ENCODE data around the gene PTPRA. TPM values are rescaled to one million over a fixed set of nuclear protein-coding genes. Genes with fewer than 3 reads are reported as not detected.
A peak's percentile ranks its signal among the peaks of the same experiment; 100 is the strongest.

The PTPRA gene
- total and polyA plus RNA-seq, 9 of the 15 experiments (the other 6 are each of a cell fraction or from before 2014, with no cell fraction given): 3.4 to 80.5 (median 28.0) TPM

DNA sequence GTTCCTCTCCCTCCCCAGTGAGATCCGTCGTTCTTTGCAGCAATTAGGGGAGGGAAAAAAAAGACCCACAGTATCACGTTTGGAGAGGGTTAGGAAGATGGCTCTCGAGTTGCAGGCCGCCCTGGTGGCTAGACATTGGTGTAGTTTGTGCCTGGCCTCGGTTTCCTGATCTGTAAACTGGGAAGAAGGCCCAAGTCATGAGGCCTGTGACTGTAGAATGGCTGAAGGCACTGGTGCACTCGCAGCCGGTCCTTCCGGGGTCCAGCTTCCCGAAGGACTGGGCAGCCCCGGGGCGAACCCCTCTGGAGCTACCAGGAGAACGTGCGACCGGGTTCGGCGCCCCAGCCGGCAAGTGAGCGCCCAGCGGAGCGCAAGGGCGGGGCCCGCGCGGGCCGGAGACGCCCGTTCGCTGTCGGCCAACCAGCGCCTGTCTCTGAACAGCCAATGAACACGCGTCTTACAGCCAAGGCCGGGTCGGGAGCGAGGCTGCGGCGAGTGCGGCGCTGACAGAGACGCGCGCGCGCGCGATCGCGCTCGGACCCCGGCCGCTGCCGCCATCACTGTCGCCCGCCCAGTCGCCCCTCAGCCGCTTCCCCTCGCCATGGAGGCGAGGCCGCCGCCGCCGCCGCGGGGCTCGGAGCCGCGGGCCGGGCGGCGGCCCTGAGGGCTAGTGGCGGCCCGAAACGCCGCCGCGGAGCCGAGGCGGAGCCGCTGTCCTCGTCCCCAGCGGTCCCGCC, at the start of gene PTPRA (continued):
- TF ChIP-seq RB1 (IDR thresholded peaks at IDR 0.05; ENCODE audit: low read depth) (peak; percentile 76), TGIF2 (CRISPR knock-in tag; IDR thresholded peaks at IDR 0.05) (peak; percentile 20; the same call in 1 of the 2 replicates), CCNT2 (IDR thresholded peaks at IDR 0.05; ENCODE audit: borderline replicate concordance, extremely low read depth, insufficient read length, low read depth, low read length) (peak; percentile 82), ZNF324 (CRISPR knock-in tag; IDR thresholded peaks at IDR 0.05) (no peak), POLR2G (IDR thresholded peaks at IDR 0.05; ENCODE audit: low read depth, low read length) (peak; percentile 96), SMC3 (conservative IDR thresholded peaks at IDR 0.05; ENCODE audit: insufficient read depth, low read depth, low read length) (no peak), SIN3B (IDR thresholded peaks at IDR 0.05; ENCODE audit: low read depth) (peak; percentile 59), MAZ (CRISPR knock-in tag; conservative IDR thresholded peaks at IDR 0.05 in 1 of 2, IDR thresholded peaks at IDR 0.05 in 1 of 2) (peak in 1 of 2 experiments; percentile 59; a peak in 1 of 4 replicates), NR1H2 (CRISPR knock-in tag; IDR thresholded peaks at IDR 0.05) (0 out of 2 replicates have a peak, but pooled peaks have one; percentile 66), CTBP1 (IDR thresholded peaks at IDR 0.05; ENCODE audit: borderline replicate concordance) (peak; percentile 88), KLF13 (tag; IDR thresholded peaks at IDR 0.05; ENCODE audit: borderline replicate concordance, low read depth) (no peak)
- TF ChIP-seq, protein P1, sequence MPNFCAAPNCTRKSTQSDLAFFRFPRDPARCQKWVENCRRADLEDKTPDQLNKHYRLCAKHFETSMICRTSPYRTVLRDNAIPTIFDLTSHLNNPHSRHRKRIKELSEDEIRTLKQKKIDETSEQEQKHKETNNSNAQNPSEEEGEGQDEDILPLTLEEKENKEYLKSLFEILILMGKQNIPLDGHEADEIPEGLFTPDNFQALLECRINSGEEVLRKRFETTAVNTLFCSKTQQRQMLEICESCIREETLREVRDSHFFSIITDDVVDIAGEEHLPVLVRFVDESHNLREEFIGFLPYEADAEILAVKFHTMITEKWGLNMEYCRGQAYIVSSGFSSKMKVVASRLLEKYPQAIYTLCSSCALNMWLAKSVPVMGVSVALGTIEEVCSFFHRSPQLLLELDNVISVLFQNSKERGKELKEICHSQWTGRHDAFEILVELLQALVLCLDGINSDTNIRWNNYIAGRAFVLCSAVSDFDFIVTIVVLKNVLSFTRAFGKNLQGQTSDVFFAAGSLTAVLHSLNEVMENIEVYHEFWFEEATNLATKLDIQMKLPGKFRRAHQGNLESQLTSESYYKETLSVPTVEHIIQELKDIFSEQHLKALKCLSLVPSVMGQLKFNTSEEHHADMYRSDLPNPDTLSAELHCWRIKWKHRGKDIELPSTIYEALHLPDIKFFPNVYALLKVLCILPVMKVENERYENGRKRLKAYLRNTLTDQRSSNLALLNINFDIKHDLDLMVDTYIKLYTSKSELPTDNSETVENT (CRISPR knock-in tag; IDR thresholded peaks at IDR 0.05): peak; percentile 86
- TF ChIP-seq, protein P2, sequence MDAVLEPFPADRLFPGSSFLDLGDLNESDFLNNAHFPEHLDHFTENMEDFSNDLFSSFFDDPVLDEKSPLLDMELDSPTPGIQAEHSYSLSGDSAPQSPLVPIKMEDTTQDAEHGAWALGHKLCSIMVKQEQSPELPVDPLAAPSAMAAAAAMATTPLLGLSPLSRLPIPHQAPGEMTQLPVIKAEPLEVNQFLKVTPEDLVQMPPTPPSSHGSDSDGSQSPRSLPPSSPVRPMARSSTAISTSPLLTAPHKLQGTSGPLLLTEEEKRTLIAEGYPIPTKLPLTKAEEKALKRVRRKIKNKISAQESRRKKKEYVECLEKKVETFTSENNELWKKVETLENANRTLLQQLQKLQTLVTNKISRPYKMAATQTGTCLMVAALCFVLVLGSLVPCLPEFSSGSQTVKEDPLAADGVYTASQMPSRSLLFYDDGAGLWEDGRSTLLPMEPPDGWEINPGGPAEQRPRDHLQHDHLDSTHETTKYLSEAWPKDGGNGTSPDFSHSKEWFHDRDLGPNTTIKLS (IDR thresholded peaks at IDR 0.05; ENCODE audit: borderline replicate concordance, low read depth): no peak; the same call in 1 of the 2 replicates
- TF ChIP-seq, protein P3, sequence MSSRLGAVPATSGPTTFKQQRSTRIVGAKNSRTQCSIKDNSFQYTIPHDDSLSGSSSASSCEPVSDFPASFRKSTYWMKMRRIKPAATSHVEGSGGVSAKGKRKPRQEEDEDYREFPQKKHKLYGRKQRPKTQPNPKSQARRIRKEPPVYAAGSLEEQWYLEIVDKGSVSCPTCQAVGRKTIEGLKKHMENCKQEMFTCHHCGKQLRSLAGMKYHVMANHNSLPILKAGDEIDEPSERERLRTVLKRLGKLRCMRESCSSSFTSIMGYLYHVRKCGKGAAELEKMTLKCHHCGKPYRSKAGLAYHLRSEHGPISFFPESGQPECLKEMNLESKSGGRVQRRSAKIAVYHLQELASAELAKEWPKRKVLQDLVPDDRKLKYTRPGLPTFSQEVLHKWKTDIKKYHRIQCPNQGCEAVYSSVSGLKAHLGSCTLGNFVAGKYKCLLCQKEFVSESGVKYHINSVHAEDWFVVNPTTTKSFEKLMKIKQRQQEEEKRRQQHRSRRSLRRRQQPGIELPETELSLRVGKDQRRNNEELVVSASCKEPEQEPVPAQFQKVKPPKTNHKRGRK (tag; IDR thresholded peaks at IDR 0.05): no peak
- TF ChIP-seq, protein P4, sequence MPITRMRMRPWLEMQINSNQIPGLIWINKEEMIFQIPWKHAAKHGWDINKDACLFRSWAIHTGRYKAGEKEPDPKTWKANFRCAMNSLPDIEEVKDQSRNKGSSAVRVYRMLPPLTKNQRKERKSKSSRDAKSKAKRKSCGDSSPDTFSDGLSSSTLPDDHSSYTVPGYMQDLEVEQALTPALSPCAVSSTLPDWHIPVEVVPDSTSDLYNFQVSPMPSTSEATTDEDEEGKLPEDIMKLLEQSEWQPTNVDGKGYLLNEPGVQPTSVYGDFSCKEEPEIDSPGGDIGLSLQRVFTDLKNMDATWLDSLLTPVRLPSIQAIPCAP (CRISPR knock-in tag; IDR thresholded peaks at IDR 0.05; ENCODE audit: borderline replicate concordance): 0 out of 2 replicates have a peak, but pooled peaks have one; percentile 42
- TF ChIP-seq, protein P5, sequence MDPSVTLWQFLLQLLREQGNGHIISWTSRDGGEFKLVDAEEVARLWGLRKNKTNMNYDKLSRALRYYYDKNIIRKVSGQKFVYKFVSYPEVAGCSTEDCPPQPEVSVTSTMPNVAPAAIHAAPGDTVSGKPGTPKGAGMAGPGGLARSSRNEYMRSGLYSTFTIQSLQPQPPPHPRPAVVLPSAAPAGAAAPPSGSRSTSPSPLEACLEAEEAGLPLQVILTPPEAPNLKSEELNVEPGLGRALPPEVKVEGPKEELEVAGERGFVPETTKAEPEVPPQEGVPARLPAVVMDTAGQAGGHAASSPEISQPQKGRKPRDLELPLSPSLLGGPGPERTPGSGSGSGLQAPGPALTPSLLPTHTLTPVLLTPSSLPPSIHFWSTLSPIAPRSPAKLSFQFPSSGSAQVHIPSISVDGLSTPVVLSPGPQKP (CRISPR knock-in tag; IDR thresholded peaks at IDR 0.05): no peak
- TF ChIP-seq, protein P6, sequence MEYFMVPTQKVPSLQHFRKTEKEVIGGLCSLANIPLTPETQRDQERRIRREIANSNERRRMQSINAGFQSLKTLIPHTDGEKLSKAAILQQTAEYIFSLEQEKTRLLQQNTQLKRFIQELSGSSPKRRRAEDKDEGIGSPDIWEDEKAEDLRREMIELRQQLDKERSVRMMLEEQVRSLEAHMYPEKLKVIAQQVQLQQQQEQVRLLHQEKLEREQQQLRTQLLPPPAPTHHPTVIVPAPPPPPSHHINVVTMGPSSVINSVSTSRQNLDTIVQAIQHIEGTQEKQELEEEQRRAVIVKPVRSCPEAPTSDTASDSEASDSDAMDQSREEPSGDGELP (CRISPR knock-in tag; IDR thresholded peaks at IDR 0.05; ENCODE audit: borderline replicate concordance): 0 out of 2 replicates have a peak, but pooled peaks have one; percentile 64

Data from K562 (cell line).